ENCODE results near the gene PAM.

The PAM gene

DNA sequence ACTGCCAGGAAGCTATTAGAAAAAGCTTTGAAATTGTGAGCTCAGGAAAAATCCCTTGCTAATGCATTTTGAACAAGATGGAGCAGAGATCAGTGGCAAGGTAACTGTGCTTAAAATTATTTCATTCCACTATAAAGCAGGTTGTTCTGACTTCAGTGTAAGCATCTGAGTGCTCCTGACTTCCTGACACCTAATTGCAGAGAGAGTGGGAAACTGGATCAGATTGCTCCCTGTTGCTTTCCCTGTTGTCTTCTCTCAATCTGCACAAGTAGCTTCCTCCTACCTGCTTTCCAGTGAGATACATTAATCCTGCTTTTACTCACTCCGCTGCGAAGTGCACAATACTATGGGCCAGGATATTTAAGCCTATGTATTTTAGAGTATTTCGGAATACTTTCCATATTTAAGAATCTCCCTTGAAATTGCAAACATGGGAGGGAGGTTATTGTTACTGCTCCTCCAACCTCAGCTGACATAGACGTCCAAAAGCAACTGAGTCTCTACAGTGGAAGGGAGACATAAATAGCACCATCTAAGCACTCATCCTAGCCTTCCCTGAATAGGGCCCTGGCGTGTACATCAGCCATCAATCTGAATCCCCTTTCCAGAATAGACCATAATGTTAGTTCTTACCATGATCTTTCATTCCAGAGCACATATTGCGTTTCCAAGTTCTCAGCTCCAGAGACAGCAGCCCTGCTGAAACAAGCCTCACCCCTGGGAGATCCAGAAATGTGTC lies 178.8 kb downstream of the PAM start:
- Histone ChIP-seq H3K4me3 (ENCODE audit: low read depth, low read length) (no peak overlapping the region), H3K9ac (ENCODE audit: low read length) (no peak overlapping the region), H3K36me3 (ENCODE audit: control insufficient read depth, insufficient read depth, low read length) (no peaks in the 10 kb centered on the region), H3K4me1 (ENCODE audit: control insufficient read depth, insufficient read depth, low read length) (no peaks in the 10 kb centered on the region), H3K9me3 (ENCODE audit: control insufficient read depth, insufficient read depth, low read depth, low read length) (no peaks in the 10 kb centered on the region), H3K27ac (ENCODE audit: low read depth, low read length) (no peak overlapping the region), H3K27me3 (ENCODE audit: control insufficient read depth, insufficient read depth, low read length) (no peaks in the 10 kb centered on the region)

DNA sequence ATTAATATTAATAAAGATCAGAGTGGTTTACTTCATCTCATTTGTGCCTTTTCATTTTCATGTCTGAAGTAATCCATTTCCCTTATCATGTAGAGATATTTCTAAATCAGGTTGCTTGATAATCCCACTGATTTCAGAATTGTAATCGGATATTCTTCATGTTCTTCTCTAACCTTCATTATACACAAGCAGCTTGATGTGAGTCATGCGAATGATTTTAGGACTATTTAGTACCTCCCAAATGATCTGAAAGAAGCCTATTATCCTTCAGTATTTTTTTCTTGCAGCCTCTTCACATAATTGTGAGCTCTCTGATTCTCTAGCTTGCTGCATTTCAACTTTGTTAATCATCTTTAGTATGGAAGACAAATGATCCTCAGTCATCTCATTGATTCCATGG lies 182.8 kb downstream of the PAM start:
- Histone ChIP-seq H3K9me3 (ENCODE audit: control insufficient read depth, insufficient read depth, low read depth, low read length) (no peaks in the 10 kb centered on the region), H3K27ac (ENCODE audit: low read depth, low read length) (no peak overlapping the region), H3K4me1 (ENCODE audit: control insufficient read depth, insufficient read depth, low read length) (no peaks in the 10 kb centered on the region), H3K9ac (ENCODE audit: low read length) (no peak overlapping the region), H3K27me3 (ENCODE audit: control insufficient read depth, insufficient read depth, low read length) (no peaks in the 10 kb centered on the region), H3K4me3 (ENCODE audit: low read depth, low read length) (no peak overlapping the region), H3K36me3 (ENCODE audit: control insufficient read depth, insufficient read depth, low read length) (no peaks in the 10 kb centered on the region)

DNA sequence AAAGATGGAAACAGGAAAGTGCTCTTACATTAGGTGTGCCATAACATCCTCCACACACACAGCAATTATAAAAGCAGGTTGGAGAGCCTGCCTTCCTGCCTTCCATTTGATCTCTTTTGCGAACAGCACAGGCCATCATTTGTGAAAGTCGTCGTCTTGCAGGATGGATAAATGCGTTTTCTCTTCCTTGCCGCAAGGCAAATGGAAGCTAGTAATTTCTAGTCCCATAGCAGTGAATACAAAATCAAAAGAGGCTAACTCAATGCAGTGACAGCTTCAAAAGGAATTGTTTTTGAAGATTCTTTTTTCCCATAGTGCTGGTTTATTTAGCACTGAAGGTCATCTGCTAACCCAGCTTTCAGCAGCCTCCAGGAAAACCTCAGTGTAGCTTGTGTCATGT lies 186.0 kb downstream of the PAM start:
- no peak overlapping the region for H3K9ac ChIP-seq (ENCODE audit: low read length)
- H3K27ac ChIP-seq (ENCODE audit: low read depth, low read length): no peak overlapping the region
- no peaks in the 10 kb centered on the region for H3K4me1 ChIP-seq (ENCODE audit: control insufficient read depth, insufficient read depth, low read length)
- no peaks in the 10 kb centered on the region for H3K9me3 ChIP-seq (ENCODE audit: control insufficient read depth, insufficient read depth, low read depth, low read length)
- no peaks in the 10 kb centered on the region for H3K27me3 ChIP-seq (ENCODE audit: control insufficient read depth, insufficient read depth, low read length)
- no peaks in the 10 kb centered on the region for H3K36me3 ChIP-seq (ENCODE audit: control insufficient read depth, insufficient read depth, low read length)
- H3K4me3 ChIP-seq (ENCODE audit: low read depth, low read length): no peak overlapping the region

DNA sequence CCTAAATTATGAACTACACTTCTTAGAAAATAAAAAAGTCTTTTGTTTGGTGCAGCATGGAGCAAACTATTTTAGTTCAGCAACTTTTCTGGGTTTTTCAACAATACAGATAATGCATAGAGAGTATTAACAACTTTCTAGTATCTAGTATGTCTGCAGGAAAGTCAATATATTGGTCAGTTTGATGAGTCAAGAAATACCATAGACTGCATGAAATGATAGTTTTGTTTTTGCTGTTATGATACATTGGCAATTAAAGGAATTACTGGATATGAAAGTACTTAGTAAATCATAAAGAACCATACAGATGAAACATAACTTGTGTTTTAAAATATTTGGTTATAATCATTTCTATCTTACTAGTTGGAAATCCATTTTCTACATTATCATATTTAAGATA lies 191.3 kb downstream of the PAM start:
- H3K4me3 ChIP-seq (ENCODE audit: low read depth, low read length): no peak overlapping the region
- no peaks in the 10 kb centered on the region for H3K27me3 ChIP-seq (ENCODE audit: control insufficient read depth, insufficient read depth, low read length)
- H3K27ac ChIP-seq (ENCODE audit: low read depth, low read length): no peak overlapping the region
- no peaks in the 10 kb centered on the region for H3K9me3 ChIP-seq (ENCODE audit: control insufficient read depth, insufficient read depth, low read depth, low read length)
- H3K9ac ChIP-seq (ENCODE audit: low read length): no peak overlapping the region
- H3K4me1 ChIP-seq (ENCODE audit: control insufficient read depth, insufficient read depth, low read length): no peaks in the 10 kb centered on the region
- 0 out of 2 replicates have a peak, but pooled peaks cover 3% of the 10 kb centered on the region for H3K36me3 ChIP-seq (ENCODE audit: control insufficient read depth, insufficient read depth, low read length)

DNA sequence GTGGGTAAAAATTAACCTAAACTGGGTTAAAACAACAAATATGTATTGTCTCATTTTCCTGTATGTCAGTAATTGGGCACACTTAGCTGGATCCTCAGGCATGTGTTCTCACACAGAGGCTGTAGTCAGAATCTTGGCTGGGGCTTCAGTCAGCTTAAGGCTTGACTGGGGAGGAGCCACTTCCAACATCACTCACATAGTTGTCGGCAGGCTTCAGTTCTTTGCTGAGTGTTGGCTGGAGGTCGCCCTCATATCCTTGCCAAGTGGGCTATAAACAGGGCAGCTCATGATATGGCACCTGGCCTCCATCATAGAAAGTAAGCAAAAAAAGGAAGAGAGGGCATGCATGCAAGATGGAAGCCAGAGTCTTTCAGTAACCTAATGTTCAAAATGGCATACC lies 191.9 kb downstream of the PAM start:
- no peak overlapping the region for H3K4me3 ChIP-seq (ENCODE audit: low read depth, low read length)
- no peak overlapping the region for H3K9ac ChIP-seq (ENCODE audit: low read length)
- 0 out of 2 replicates have a peak, but pooled peaks cover 3% of the 10 kb centered on the region for H3K36me3 ChIP-seq (ENCODE audit: control insufficient read depth, insufficient read depth, low read length)
- no peaks in the 10 kb centered on the region for H3K27me3 ChIP-seq (ENCODE audit: control insufficient read depth, insufficient read depth, low read length)
- H3K9me3 ChIP-seq (ENCODE audit: control insufficient read depth, insufficient read depth, low read depth, low read length): no peaks in the 10 kb centered on the region
- H3K27ac ChIP-seq (ENCODE audit: low read depth, low read length): no peak overlapping the region
- H3K4me1 ChIP-seq (ENCODE audit: control insufficient read depth, insufficient read depth, low read length): no peaks in the 10 kb centered on the region

DNA sequence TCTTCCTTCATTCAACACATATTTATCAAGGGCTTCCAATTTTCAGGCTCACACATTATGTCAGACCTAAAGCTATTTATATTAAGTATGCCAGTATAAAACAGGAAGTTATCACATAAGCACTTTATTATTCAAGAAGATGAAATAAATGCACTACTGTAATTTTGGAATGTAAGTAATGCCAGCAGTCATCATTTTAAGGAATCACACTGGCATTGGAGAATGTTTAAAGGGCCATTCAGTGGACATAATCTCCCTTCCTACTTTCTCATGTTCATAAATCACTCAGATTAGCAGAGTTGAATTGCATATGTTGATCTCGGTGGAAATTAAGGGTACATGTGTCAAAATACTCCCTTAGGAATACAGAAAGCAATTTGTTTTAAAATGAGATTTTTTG lies 200.4 kb downstream of the PAM start:
- H3K4me1 ChIP-seq (ENCODE audit: control insufficient read depth, insufficient read depth, low read length): no peaks in the 10 kb centered on the region
- H3K9me3 ChIP-seq (ENCODE audit: control insufficient read depth, insufficient read depth, low read depth, low read length): no peaks in the 10 kb centered on the region
- 0 out of 2 replicates have a peak, but pooled peaks cover 2% of the 10 kb centered on the region for H3K36me3 ChIP-seq (ENCODE audit: control insufficient read depth, insufficient read depth, low read length)
- no peak overlapping the region for H3K4me3 ChIP-seq (ENCODE audit: low read depth, low read length)
- H3K27me3 ChIP-seq (ENCODE audit: control insufficient read depth, insufficient read depth, low read length): no peaks in the 10 kb centered on the region
- H3K9ac ChIP-seq (ENCODE audit: low read length): no peak overlapping the region
- H3K27ac ChIP-seq (ENCODE audit: low read depth, low read length): no peak overlapping the region

DNA sequence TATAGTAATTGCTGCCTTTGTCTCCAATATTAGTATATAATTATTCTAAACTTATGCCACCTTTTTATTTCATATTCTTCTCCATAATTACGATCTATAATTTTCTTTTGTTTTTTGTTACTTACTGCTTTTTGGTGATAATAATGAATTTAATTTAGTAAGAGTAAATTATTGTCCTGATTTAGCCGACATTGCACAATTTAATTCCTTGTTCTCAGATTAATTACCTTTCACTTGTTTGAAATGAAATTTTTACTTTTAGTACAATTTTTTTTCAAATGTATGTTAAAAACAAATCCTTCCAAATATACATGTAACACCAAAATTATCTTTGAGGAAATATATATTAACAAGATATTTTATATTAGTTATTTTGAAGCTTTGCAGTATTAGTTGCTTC lies 201.5 kb downstream of the PAM start:
- H3K27ac ChIP-seq (ENCODE audit: low read depth, low read length): no peak overlapping the region
- H3K36me3 ChIP-seq (ENCODE audit: control insufficient read depth, insufficient read depth, low read length): no peaks in the 10 kb centered on the region
- H3K9ac ChIP-seq (ENCODE audit: low read length): no peak overlapping the region
- H3K9me3 ChIP-seq (ENCODE audit: control insufficient read depth, insufficient read depth, low read depth, low read length): no peaks in the 10 kb centered on the region
- H3K4me1 ChIP-seq (ENCODE audit: control insufficient read depth, insufficient read depth, low read length): no peaks in the 10 kb centered on the region
- no peak overlapping the region for H3K4me3 ChIP-seq (ENCODE audit: low read depth, low read length)
- H3K27me3 ChIP-seq (ENCODE audit: control insufficient read depth, insufficient read depth, low read length): no peaks in the 10 kb centered on the region

DNA sequence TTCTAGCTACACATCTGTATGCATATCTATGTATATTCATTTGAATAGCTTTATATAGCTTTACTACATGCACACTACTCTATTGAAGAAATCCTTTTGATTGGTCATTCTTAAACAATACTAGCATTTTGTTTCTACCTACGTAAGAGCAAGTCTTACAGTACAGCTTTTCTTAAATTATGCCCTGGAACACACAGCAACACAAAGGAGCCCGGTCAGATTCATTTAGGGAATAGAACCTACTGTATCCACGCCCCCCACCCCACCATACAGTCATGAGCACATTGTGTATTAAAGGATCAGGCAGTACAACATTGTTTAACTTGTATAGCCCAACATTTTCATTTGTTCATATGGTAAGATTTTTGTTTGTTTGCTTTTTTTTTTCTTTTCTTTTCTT lies 202.0 kb downstream of the PAM start:
- Histone ChIP-seq H3K9ac (ENCODE audit: low read length) (no peak overlapping the region), H3K27me3 (ENCODE audit: control insufficient read depth, insufficient read depth, low read length) (no peaks in the 10 kb centered on the region), H3K4me1 (ENCODE audit: control insufficient read depth, insufficient read depth, low read length) (no peaks in the 10 kb centered on the region), H3K27ac (ENCODE audit: low read depth, low read length) (no peak overlapping the region), H3K9me3 (ENCODE audit: control insufficient read depth, insufficient read depth, low read depth, low read length) (no peaks in the 10 kb centered on the region), H3K4me3 (ENCODE audit: low read depth, low read length) (no peak overlapping the region), H3K36me3 (ENCODE audit: control insufficient read depth, insufficient read depth, low read length) (no peaks in the 10 kb centered on the region)

DNA sequence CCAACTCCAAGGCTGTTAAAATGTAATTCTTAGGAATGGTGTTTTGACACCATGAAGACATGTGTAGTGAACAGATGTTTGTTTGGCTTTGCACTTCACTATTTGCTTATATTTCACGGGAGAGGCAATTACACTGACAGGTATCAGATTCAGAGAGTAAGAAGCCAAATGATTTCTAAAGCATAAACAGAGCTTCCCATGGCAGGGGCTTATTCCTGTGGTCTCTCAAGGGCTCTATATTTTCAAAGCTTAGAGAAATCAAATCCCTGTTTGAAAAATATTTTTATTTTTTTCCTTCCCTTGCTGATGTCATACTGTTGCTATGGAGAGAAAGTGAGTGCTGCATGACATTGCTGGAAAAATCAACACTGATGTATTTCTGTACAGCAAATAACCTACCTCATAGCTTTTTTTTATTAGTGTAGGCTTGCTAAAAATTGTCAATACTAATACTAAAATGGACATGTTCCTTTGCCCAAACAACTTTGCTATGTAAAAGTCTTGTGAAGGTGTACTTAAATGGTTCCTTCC lies 203.4 kb downstream of the PAM start:
- Histone ChIP-seq H3K9ac (ENCODE audit: low read length) (no peak overlapping the region), H3K4me1 (ENCODE audit: control insufficient read depth, insufficient read depth, low read length) (no peaks in the 10 kb centered on the region), H3K27me3 (ENCODE audit: control insufficient read depth, insufficient read depth, low read length) (no peaks in the 10 kb centered on the region), H3K36me3 (ENCODE audit: control insufficient read depth, insufficient read depth, low read length) (no peaks in the 10 kb centered on the region), H3K4me3 (ENCODE audit: low read depth, low read length) (no peak overlapping the region), H3K27ac (ENCODE audit: low read depth, low read length) (no peak overlapping the region), H3K9me3 (ENCODE audit: control insufficient read depth, insufficient read depth, low read depth, low read length) (no peaks in the 10 kb centered on the region)

DNA sequence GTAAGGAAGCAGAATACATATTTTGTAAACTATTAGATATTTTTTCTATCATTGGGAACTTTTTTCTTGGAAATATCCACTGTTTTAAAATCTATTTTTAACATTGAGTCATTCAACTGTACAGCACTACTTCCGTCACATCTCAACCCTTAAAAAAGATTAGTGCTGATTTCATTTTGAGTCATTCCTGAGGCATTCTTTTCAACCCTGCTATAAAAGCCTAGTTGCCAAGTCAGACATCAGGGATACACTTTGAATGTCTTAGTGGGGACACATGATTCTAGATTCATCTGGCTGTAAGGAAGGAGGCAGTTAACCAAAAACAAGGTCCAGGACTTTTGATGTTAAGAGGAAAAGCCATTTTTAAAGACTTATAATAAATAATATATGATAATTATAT lies 203.9 kb downstream of the PAM start:
- no peaks in the 10 kb centered on the region for H3K9me3 ChIP-seq (ENCODE audit: control insufficient read depth, insufficient read depth, low read depth, low read length)
- no peak overlapping the region for H3K27ac ChIP-seq (ENCODE audit: low read depth, low read length)
- H3K9ac ChIP-seq (ENCODE audit: low read length): no peak overlapping the region
- no peaks in the 10 kb centered on the region for H3K4me1 ChIP-seq (ENCODE audit: control insufficient read depth, insufficient read depth, low read length)
- no peaks in the 10 kb centered on the region for H3K27me3 ChIP-seq (ENCODE audit: control insufficient read depth, insufficient read depth, low read length)
- H3K4me3 ChIP-seq (ENCODE audit: low read depth, low read length): no peak overlapping the region
- no peaks in the 10 kb centered on the region for H3K36me3 ChIP-seq (ENCODE audit: control insufficient read depth, insufficient read depth, low read length)

DNA sequence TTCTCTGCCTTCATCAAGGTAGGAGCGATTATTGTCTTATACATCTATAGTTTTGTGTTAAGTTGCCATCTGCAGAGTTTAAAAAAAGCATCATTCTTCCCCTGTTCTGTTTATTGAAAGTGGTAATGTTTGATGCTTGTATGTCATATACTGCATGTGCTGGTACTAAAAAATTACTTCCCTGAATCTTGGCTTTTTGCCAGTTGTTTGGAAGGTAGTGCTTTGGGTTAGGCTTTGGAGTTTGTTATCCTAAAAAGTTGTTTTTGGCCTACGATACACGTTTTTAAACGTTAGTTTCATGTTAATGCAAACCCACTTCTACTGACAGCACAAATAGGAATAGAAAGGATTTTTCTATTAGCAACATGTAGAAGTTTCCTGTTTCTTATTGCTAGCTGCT lies 206.6 kb downstream of the PAM start:
- H3K36me3 ChIP-seq (ENCODE audit: control insufficient read depth, insufficient read depth, low read length): no peaks in the 10 kb centered on the region

More for the DNA sequence above, 206.6 kb downstream of the PAM start:
- H3K27ac ChIP-seq (ENCODE audit: low read depth, low read length): no peak overlapping the region
- no peaks in the 10 kb centered on the region for H3K27me3 ChIP-seq (ENCODE audit: control insufficient read depth, insufficient read depth, low read length)
- H3K9me3 ChIP-seq (ENCODE audit: control insufficient read depth, insufficient read depth, low read depth, low read length): no peaks in the 10 kb centered on the region
- H3K9ac ChIP-seq (ENCODE audit: low read length): no peak overlapping the region
- no peaks in the 10 kb centered on the region for H3K4me1 ChIP-seq (ENCODE audit: control insufficient read depth, insufficient read depth, low read length)
- no peak overlapping the region for H3K4me3 ChIP-seq (ENCODE audit: low read depth, low read length)

Measured in HUES6 (cell line).